Measurements from ENCODE around the gene MMP2. TPM values are rescaled to one million over a fixed set of nuclear protein-coding genes. Genes with fewer than 3 reads are reported as not detected.

The MMP2 gene
- total RNA-seq, 3 donors from 2014 or later = 113 to 1,485 (median 459) TPM

DNA sequence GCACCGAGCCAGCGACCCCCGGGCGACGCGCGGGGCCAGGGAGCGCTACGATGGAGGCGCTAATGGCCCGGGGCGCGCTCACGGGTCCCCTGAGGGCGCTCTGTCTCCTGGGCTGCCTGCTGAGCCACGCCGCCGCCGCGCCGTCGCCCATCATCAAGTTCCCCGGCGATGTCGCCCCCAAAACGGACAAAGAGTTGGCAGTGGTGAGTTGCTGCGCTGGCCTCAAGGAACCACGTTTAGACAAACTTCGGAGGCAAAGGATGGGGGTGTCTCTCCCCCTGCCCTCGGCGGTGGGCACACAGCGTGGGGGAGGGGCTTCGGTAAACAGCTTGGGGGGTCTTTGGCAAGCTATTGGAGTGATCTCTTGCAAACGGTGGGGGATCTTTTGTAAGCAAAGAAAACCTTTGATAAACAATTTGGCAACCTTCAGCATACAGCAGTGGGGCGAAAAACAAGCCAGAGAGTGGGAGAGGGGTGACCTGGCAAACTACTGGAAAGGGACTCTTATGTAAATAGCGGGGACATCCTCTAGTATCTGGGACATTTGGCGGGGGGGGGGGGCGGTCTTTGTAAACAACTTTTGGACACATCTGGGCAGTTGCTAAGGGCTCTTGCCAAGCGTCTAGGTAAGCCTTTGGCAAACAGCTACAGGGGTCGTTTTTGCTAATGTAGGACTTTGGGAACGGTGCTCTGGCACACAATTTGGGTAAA lies 587 bp downstream of the MMP2 start:
- TF ChIP-seq, protein P1, sequence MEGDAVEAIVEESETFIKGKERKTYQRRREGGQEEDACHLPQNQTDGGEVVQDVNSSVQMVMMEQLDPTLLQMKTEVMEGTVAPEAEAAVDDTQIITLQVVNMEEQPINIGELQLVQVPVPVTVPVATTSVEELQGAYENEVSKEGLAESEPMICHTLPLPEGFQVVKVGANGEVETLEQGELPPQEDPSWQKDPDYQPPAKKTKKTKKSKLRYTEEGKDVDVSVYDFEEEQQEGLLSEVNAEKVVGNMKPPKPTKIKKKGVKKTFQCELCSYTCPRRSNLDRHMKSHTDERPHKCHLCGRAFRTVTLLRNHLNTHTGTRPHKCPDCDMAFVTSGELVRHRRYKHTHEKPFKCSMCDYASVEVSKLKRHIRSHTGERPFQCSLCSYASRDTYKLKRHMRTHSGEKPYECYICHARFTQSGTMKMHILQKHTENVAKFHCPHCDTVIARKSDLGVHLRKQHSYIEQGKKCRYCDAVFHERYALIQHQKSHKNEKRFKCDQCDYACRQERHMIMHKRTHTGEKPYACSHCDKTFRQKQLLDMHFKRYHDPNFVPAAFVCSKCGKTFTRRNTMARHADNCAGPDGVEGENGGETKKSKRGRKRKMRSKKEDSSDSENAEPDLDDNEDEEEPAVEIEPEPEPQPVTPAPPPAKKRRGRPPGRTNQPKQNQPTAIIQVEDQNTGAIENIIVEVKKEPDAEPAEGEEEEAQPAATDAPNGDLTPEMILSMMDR (IDR thresholded peaks at IDR 0.05) = no peak
- TF ChIP-seq POLR2AphosphoS5 (IDR thresholded peaks at IDR 0.05) = no peak
- no peak for TF ChIP-seq POLR2A (IDR thresholded peaks at IDR 0.05)
- Histone ChIP-seq H3K9me3 (no peaks in the 10 kb centered on the region), H3K36me3 (no peaks in the 10 kb centered on the region), H3K4me3 (peak overlapping the region; percentile 55 to 90 (median 77)), H3K27ac (peak overlapping the region; percentile 86 to 98), H3K4me1 (peaks cover 0 to 8% of the 10 kb centered on the region in 2 donors), H3K27me3 (peaks cover 0 to 4% of the 10 kb centered on the region in 2 donors)
- intact Hi-C loops (cut with DNase I; ENCODE audit: low total_unique reads) = loop anchor here (5.0 kb wide), 2 partner anchors 503 to 942 kb away; no protein-coding TSS in a partner anchor
- no peak for DNase-seq (ENCODE audit: low spot score in 2 of 2)

DNA sequence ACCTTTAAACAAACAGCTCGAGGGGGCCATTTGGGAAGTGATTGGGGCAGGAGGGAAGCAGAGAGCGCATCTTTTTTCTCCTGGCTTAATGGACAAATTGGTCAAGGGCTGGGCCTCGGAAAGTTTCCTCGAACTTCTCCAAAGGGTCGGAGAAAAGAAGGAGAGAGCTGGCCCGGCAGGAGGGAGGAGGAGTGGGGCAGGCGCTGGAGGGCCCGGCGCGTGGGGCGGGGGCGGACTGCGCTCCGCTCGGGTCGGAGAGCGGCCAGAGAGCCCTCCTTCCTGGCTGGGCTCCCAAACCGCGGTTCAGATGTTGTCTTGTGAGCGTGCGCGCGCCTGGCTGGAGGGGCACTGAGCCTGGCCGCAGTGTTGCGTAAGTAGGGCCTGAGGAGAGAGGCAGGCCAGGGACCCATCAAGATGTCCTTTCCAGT lies 1.2 kb downstream of the MMP2 start:
- intact Hi-C loops (cut with DNase I; ENCODE audit: low total_unique reads) = no loop called here
- DNase-seq (ENCODE audit: low spot score in 2 of 2) = peak; percentile 73 to 83
- TF ChIP-seq POLR2AphosphoS5 (IDR thresholded peaks at IDR 0.05) = peak; percentile 72 to 95 (median 84)
- TF ChIP-seq, protein P1 (IDR thresholded peaks at IDR 0.05) = no peak
- H3K27me3 ChIP-seq = peaks cover 0 to 4% of the 10 kb centered on the region in 2 donors
- H3K27ac ChIP-seq = peak overlapping the region; percentile 86 to 98
- no peaks in the 10 kb centered on the region for H3K36me3 ChIP-seq
- no peaks in the 10 kb centered on the region for H3K9me3 ChIP-seq
- peaks cover 0 to 8% of the 10 kb centered on the region in 2 donors for H3K4me1 ChIP-seq
- peak overlapping the region; percentile 55 to 90 (median 77) for H3K4me3 ChIP-seq

DNA sequence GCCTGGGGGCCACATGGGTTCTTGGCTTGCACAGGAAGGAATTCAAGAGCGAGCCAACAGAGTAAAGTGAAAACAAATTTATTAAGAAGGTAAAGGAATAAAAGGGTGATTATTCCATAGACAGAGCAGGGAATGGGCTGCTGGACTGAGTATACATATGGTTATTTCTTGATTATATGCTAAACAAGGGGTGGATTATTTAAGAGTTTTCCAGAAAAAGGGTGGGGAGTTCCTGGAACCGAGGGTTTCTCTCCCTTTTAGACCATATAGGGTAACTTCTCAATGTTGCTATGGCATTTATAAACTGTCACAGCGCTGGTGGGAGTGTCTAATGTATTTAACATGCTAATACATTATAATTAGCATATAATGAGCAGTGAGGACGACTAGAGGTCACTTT lies 2.0 kb downstream of the MMP2 start:
- H3K9me3 ChIP-seq = no peaks in the 10 kb centered on the region
- no peaks in the 10 kb centered on the region for H3K36me3 ChIP-seq
- peaks cover 0 to 8% of the 10 kb centered on the region in 2 donors for H3K4me1 ChIP-seq
- TF ChIP-seq POLR2AphosphoS5 (IDR thresholded peaks at IDR 0.05) (no peak), POLR2A (IDR thresholded peaks at IDR 0.05) (no peak)
- TF ChIP-seq, protein P1 (IDR thresholded peaks at IDR 0.05) = no peak
- peak overlapping the region; percentile 86 to 98 for H3K27ac ChIP-seq
- H3K27me3 ChIP-seq = peaks cover 0 to 4% of the 10 kb centered on the region in 2 donors
- DNase-seq (ENCODE audit: low spot score in 2 of 2) = no peak
- peak overlapping the region; percentile 55 to 90 (median 77) for H3K4me3 ChIP-seq
- intact Hi-C loops (cut with DNase I; ENCODE audit: low total_unique reads) = no loop called here

DNA sequence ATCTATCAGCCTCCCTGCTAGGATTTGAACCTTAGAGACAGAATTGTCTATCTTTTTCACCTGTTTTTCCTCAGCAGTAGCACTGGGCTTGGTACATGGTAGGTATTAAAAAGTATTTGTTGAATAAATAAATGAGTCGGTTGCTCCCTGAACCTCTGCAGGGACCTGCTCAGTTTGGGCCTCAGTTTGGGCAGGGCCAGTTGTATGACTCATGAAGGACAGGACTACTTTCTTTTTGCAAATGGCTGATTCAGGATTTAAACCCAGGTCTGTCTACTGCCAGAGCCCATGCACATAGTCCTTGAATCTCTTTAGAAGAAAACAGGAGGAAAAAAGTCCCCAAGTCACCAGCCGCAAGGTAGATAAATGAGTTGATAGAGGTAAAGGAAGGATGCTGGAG lies 3.1 kb downstream of the MMP2 start:
- Histone ChIP-seq H3K9me3 (no peaks in the 10 kb centered on the region), H3K4me1 (peaks cover 0 to 8% of the 10 kb centered on the region in 2 donors), H3K4me3 (peak overlapping the region; percentile 55 to 90 (median 77)), H3K27ac (peak overlapping the region; percentile 86 to 87), H3K27me3 (peaks cover 0 to 4% of the 10 kb centered on the region in 2 donors), H3K36me3 (no peaks in the 10 kb centered on the region)
- DNase-seq (ENCODE audit: low spot score in 2 of 2) = no peak
- intact Hi-C loops (cut with DNase I; ENCODE audit: low total_unique reads) = no loop called here
- TF ChIP-seq POLR2A (IDR thresholded peaks at IDR 0.05) (no peak), POLR2AphosphoS5 (IDR thresholded peaks at IDR 0.05) (no peak)
- TF ChIP-seq, protein P1 (IDR thresholded peaks at IDR 0.05) = no peak

DNA sequence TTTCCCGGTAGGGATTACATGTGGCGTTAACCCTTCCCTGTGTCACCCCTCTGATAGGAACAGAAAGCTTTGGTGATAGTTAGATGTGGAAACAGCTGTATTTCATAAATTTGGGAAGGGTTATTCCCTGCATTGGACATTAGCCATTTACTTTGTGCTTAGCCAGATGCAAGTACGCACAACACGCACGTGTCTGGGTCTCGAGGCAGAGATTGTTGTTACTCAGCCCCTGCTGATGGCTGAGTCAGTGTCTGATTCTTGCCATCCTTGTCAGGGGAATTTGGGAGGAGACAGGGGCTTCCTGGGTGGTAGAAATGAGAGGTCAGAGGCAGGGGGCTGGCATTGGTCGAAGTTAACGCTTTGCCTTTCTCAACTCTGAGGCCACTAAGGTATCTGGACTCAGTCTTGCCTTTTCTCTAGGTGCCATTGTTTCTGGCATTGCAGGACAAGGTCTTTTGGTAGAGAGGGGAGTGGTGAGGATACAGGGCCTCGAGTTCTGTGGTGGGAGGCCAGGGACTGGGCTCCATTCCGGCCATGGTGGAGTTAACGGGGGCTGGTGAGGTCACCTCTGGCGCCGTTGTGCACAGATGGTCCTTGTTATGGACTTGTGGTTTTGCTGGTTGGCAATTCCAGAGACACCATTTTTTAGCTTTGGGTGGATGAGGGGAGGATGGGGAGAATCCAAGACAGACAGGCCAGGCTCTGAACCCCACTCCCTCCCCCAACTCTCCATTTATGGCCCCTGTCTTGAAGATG lies 8.2 kb downstream of the MMP2 start:
- intact Hi-C loops (cut with DNase I; ENCODE audit: low total_unique reads) = no loop called here
- no peaks in the 10 kb centered on the region for H3K9me3 ChIP-seq
- H3K36me3 ChIP-seq = no peaks in the 10 kb centered on the region
- peaks cover 0 to 10% of the 10 kb centered on the region in 2 donors for H3K4me1 ChIP-seq
- TF ChIP-seq, protein P1 (IDR thresholded peaks at IDR 0.05) = no peak
- TF ChIP-seq POLR2AphosphoS5 (IDR thresholded peaks at IDR 0.05) = peak; percentile 34 to 97 (median 62)
- DNase-seq (ENCODE audit: low spot score in 2 of 2) = no peak
- no peaks in the 10 kb centered on the region for H3K27me3 ChIP-seq
- H3K27ac ChIP-seq = peak overlapping the region; percentile 86 to 91
- peak overlapping the region in 1 of 3 donors; percentile 40 for H3K4me3 ChIP-seq
